Liver (tissue), 9 donors: ENCODE data around the gene ZDHHC9. TPM values are rescaled to one million over a fixed set of nuclear protein-coding genes. Genes with fewer than 3 reads are reported as not detected.

ENCODE experiments used
- DNase-seq: peaks from one replicate; pipeline ENCODE4 v3.0.0-alpha.2; 2017; ENCODE audit warnings: low spot score
- H3K27ac ChIP-seq, 2 donors: one replicate each; pipeline ENCODE4 v1.7.0; 2013; ENCODE audit warnings: inconsistent platforms in 2 of 2, low read length in 2 of 2, control low read depth in 1 of 2, low read depth in 1 of 2, mild to moderate bottlenecking in 1 of 2
- H3K27me3 ChIP-seq, 4 donors: one replicate each; pipeline versions ENCODE4 v1.6.1 to v1.7.0; 2013; ENCODE audit warnings: low read length in 3 of 4, inconsistent platforms in 1 of 4, mild to moderate bottlenecking in 1 of 4, moderate library complexity in 1 of 4; ENCODE audit not compliant: control insufficient read depth in 4 of 4, insufficient read depth in 4 of 4
- H3K36me3 ChIP-seq, 4 donors: one replicate each; pipeline versions ENCODE4 v1.6.1 to v1.7.0; 2013; ENCODE audit warnings: low read length in 3 of 4, mild to moderate bottlenecking in 3 of 4, low read depth in 1 of 4, moderate library complexity in 1 of 4; ENCODE audit not compliant: control insufficient read depth in 4 of 4, insufficient read depth in 3 of 4
- H3K4me1 ChIP-seq, 4 donors: one replicate each; pipeline versions ENCODE4 v1.6.1 to v1.7.0; 2013; ENCODE audit warnings: low read length in 3 of 4, mild to moderate bottlenecking in 3 of 4, moderate library complexity in 1 of 4; ENCODE audit not compliant: control insufficient read depth in 4 of 4, insufficient read depth in 4 of 4
- H3K4me3 ChIP-seq, 3 donors: one replicate each; pipeline versions ENCODE4 v1.6.1 to v1.7.0; 2013; ENCODE audit warnings: low read length in 3 of 3, control low read depth in 1 of 3, low read depth in 1 of 3, mild to moderate bottlenecking in 1 of 3
- H3K9ac ChIP-seq, 2 donors: one replicate each; pipeline ENCODE4 v1.7.0; 2013; ENCODE audit warnings: low read length in 2 of 2, mild to moderate bottlenecking in 2 of 2, moderate library complexity in 2 of 2, control low read depth in 1 of 2, low read depth in 1 of 2
- H3K9me3 ChIP-seq, 4 donors: one replicate each; pipeline versions ENCODE4 v1.6.1 to v1.7.0; 2013; ENCODE audit warnings: low read length in 3 of 4; ENCODE audit not compliant: control insufficient read depth in 4 of 4
- EGR1 ChIP-seq, 2 donors: IDR thresholded peaks; 2 replicates each; pipeline ENCODE4 v1.6.1; 2016 to 2018; ENCODE audit warnings: antibody characterized with exemption in 2 of 2, low read depth in 2 of 2
- FOXA1 ChIP-seq: IDR thresholded peaks from 2 replicates; pipeline ENCODE4 v1.6.1; 2016; ENCODE audit warnings: antibody characterized with exemption
- FOXA2 ChIP-seq: IDR thresholded peaks from 2 replicates; pipeline ENCODE4 v1.6.1; 2016; ENCODE audit warnings: antibody characterized with exemption
- HNF4A ChIP-seq, 2 donors: conservative IDR thresholded peaks; 2 replicates each; pipeline ENCODE4 v1.6.1; 2016; ENCODE audit warnings: antibody characterized with exemption in 2 of 2, mild to moderate bottlenecking in 2 of 2
- HNF4G ChIP-seq: IDR thresholded peaks from 2 replicates; pipeline ENCODE4 v1.6.1; 2016; ENCODE audit warnings: antibody characterized with exemption
- JUND ChIP-seq, 2 donors: IDR thresholded peaks; 2 replicates each; pipeline ENCODE4 v1.6.1; 2016; ENCODE audit warnings: antibody characterized with exemption in 2 of 2
- MAX ChIP-seq: IDR thresholded peaks from 2 replicates; pipeline ENCODE4 v1.6.1; 2016; ENCODE audit warnings: antibody characterized with exemption
- NR2F2 ChIP-seq: IDR thresholded peaks from 2 replicates; pipeline ENCODE4 v1.6.1; 2016; ENCODE audit warnings: antibody characterized with exemption
- RAD21 ChIP-seq, 2 donors: IDR thresholded peaks; 2 replicates each; pipeline ENCODE4 v1.6.1; 2016; ENCODE audit warnings: antibody characterized with exemption in 2 of 2, mild to moderate bottlenecking in 2 of 2
- REST ChIP-seq: IDR thresholded peaks from 2 replicates; pipeline ENCODE4 v1.6.1; 2016; ENCODE audit warnings: antibody characterized with exemption, mild to moderate bottlenecking
- SP1 ChIP-seq: IDR thresholded peaks from 2 replicates; pipeline ENCODE4 v1.6.1; 2018; ENCODE audit warnings: antibody characterized with exemption, mild to moderate bottlenecking
- TAF1 ChIP-seq: conservative IDR thresholded peaks from 2 replicates; pipeline ENCODE4 v1.6.1; 2016; ENCODE audit warnings: antibody characterized with exemption, mild to moderate bottlenecking
- YY1 ChIP-seq: IDR thresholded peaks from 2 replicates; pipeline ENCODE4 v1.6.1; 2016; ENCODE audit warnings: antibody characterized with exemption, mild to moderate bottlenecking
- ZBTB33 ChIP-seq: IDR thresholded peaks from 2 replicates; pipeline ENCODE4 v1.6.1; 2016; ENCODE audit warnings: antibody characterized with exemption
- WGBS: extraction: QIAGEN DNeasy Blood & Tissue Kit; methylation state at CpG from one replicate; pipeline ENCODE4 v1.1.7; 2013; 5-methylcytosine and 5-hydroxymethylcytosine counted together
- polyA plus RNA-seq, 2 donors: library from polyadenylated mRNA; stranded (reverse) in 1 of 2; unstranded in 1 of 2; fragments of 200-250 nt in 1 of 2; fragments of >200 nt in 1 of 2; fragmentation: Nextera tagmentation in 1 of 2; extraction: Ambion mirVana in 1 of 2; gene quantifications; one replicate each; pipeline versions ENCODE4 v1.2.1 to v1.2.3, GENCODE V29; 2013 to 2015
- total RNA-seq, 2 donors: library from RNA; depleted of rRNA; stranded (reverse); fragments of >200 nt; gene quantifications; one replicate each; pipeline ENCODE4 v1.2.3, GENCODE V29; 2014
- TF ChIP-seq, protein P1 (sequence below): fragments of 150-350 bp; IDR thresholded peaks from 2 replicates; pipeline ENCODE4 v1.5.1; 2017; ENCODE audit warnings: improper control_type of control experiment, low read depth, low read length; ENCODE audit not compliant: missing input control
- TF ChIP-seq, protein P2 (sequence below): IDR thresholded peaks from 2 replicates; pipeline ENCODE4 v1.6.1; 2016; ENCODE audit warnings: antibody characterized with exemption
- donor health status: healthy.
- donor health status: healthy.
- donor health status: healthy.
- donor health status: healthy.
- donor health status: healthy.

Gene ZDHHC9
- total and polyA plus RNA-seq, 4 donors: 10.2 to 26.8 (median 24.3) TPM

DNA sequence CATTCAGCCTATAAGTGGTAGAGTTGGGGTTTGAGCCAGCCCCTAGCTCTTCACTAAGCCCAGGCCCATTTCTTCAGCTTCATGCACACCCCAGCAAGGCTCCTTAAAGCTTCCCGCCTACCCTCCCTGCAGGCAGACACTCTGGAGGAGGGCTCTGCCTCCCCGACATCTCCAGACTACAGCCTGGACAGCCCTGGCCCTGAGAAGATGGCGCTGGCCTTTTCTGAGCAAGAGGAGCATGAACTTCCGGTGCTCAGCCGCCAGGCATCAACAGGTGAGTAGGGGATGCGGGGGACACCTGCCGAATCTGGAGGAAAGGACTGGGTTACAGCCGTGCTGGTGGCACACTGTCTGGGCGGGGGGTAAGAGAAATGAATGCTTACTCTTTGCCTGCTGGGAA, 52.9 kb downstream of the ZDHHC9 start:
- H3K36me3 ChIP-seq: no peaks in the 10 kb centered on the region
- no peak overlapping the region for H3K9ac ChIP-seq
- no peak overlapping the region for H3K27ac ChIP-seq
- WGBS: 94% methylated on average over 9 of the region's 9 CpGs
- no peak overlapping the region for H3K4me3 ChIP-seq
- H3K9me3 ChIP-seq: no peaks in the 10 kb centered on the region
- H3K4me1 ChIP-seq: no peaks in the 10 kb centered on the region
- TF ChIP-seq FOXA2 (no peak), YY1 (no peak), HNF4G (no peak), ZBTB33 (no peak), MAX (no peak), RAD21 (IDR thresholded peaks at IDR 0.05) (no peak), EGR1 (IDR thresholded peaks at IDR 0.05; ENCODE audit: low read depth in 2 of 2) (no peak), FOXA1 (no peak), TAF1 (no peak), SP1 (no peak), REST (no peak), HNF4A (conservative IDR thresholded peaks at IDR 0.05) (no peak), JUND (IDR thresholded peaks at IDR 0.05) (no peak), NR2F2 (no peak)
- TF ChIP-seq, protein P1, sequence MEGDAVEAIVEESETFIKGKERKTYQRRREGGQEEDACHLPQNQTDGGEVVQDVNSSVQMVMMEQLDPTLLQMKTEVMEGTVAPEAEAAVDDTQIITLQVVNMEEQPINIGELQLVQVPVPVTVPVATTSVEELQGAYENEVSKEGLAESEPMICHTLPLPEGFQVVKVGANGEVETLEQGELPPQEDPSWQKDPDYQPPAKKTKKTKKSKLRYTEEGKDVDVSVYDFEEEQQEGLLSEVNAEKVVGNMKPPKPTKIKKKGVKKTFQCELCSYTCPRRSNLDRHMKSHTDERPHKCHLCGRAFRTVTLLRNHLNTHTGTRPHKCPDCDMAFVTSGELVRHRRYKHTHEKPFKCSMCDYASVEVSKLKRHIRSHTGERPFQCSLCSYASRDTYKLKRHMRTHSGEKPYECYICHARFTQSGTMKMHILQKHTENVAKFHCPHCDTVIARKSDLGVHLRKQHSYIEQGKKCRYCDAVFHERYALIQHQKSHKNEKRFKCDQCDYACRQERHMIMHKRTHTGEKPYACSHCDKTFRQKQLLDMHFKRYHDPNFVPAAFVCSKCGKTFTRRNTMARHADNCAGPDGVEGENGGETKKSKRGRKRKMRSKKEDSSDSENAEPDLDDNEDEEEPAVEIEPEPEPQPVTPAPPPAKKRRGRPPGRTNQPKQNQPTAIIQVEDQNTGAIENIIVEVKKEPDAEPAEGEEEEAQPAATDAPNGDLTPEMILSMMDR: no peak
- DNase-seq: no peak
- no peaks in the 10 kb centered on the region for H3K27me3 ChIP-seq

- TF ChIP-seq YY1: no peak
- TF ChIP-seq EGR1 (IDR thresholded peaks at IDR 0.05; ENCODE audit: low read depth in 2 of 2): no peak
- no peak for TF ChIP-seq RAD21 (IDR thresholded peaks at IDR 0.05)
- no peak for TF ChIP-seq FOXA2
- no peak for TF ChIP-seq ZBTB33
- TF ChIP-seq, protein P2, sequence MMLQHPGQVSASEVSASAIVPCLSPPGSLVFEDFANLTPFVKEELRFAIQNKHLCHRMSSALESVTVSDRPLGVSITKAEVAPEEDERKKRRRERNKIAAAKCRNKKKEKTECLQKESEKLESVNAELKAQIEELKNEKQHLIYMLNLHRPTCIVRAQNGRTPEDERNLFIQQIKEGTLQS: no peak
- no peak for TF ChIP-seq FOXA1
- TF ChIP-seq, protein P1: no peak
- Histone ChIP-seq H3K4me1 (no peaks in the 10 kb centered on the region), H3K9ac (no peak overlapping the region), H3K36me3 (no peaks in the 10 kb centered on the region), H3K27ac (no peak overlapping the region), H3K9me3 (no peaks in the 10 kb centered on the region), H3K4me3 (no peak overlapping the region), H3K27me3 (no peaks in the 10 kb centered on the region)
- 84% methylated on average over 3 of the region's 3 CpGs for WGBS
- no peak for DNase-seq
Measured at GRCh38 chrX:129790146-129790545, 53.5 kb downstream of the ZDHHC9 start.
